Astrocyte of the spinal cord (primary cell): ENCODE results near the gene KRTAP9-8.
"Not testable (repeated sequence)": the region's sequence is repeated elsewhere in the genome, so short reads cannot be mapped to it uniquely, and the experiment has no call there.

Experiments used
- DNase-seq: peaks from one replicate; pipeline ENCODE4 v3.0.0; 2011; ENCODE audit warnings: low read depth, low spot score
- H3K4me3 ChIP-seq: 2 replicates; pipeline ENCODE4 v1.5.1; 2011; ENCODE audit warnings: low read depth, mild to moderate bottlenecking, low read length, moderate library complexity
- CTCF ChIP-seq: IDR thresholded peaks from 2 replicates; pipeline ENCODE4 v1.5.1; 2012; ENCODE audit warnings: low read depth, mild to moderate bottlenecking, low read length, inconsistent platforms
- in situ Hi-C: cut with HindIII; loops from 2 replicates; pipeline ENCODE4 v1.10.0; 2017; ENCODE audit warnings: low sequenced_read_pairs

KRTAP9-8 gene

GRCh38 chr17:41215681-41216080 lies 22.1 kb upstream of the KRTAP9-8 start:
- no peak for TF ChIP-seq CTCF
- H3K4me3 ChIP-seq = no peak overlapping the region
- in situ Hi-C loops = no loop called here
- DNase-seq = no peak

GRCh38 chr17:41223821-41224220 lies 14.0 kb upstream of the KRTAP9-8 start:
- in situ Hi-C loops = no loop called here
- TF ChIP-seq CTCF = no peak
- H3K4me3 ChIP-seq = no peak overlapping the region
- DNase-seq = no peak

GRCh38 chr17:41226051-41226450 lies 11.7 kb upstream of the KRTAP9-8 start:
- no peak for DNase-seq
- in situ Hi-C loops = no loop called here
- H3K4me3 ChIP-seq = no peak overlapping the region
- TF ChIP-seq CTCF = no peak

- DNase-seq, H3K4me3 ChIP-seq, in situ Hi-C loops: not testable (repeated sequence)
Observed at GRCh38 chr17:41226598-41227095, 11.2 kb upstream of the KRTAP9-8 start, which contains the start of gene KRTAP9-2. Gene KRTAP9-2, plus strand, starts transcription at chr17:41226648. Its CDS starts 7 bp downstream, at chr17:41226655.

GRCh38 chr17:41230094-41230493 lies 7.7 kb upstream of the KRTAP9-8 start:
- no peak for TF ChIP-seq CTCF
- no peak overlapping the region for H3K4me3 ChIP-seq
- in situ Hi-C loops = no loop called here
- no peak for DNase-seq

- in situ Hi-C loops = no loop called here
- no peak for DNase-seq
- no peak overlapping the region for H3K4me3 ChIP-seq
- no peak for TF ChIP-seq CTCF
Observed at GRCh38 chr17:41231731-41232130, 6.1 kb upstream of the KRTAP9-8 start.

GRCh38 chr17:41232399-41233105 lies 5.2 kb upstream of the KRTAP9-8 start, which contains the start of gene KRTAP9-3:
Gene KRTAP9-3, plus strand, starts transcription at chr17:41232449. Its CDS starts 53 bp downstream, at chr17:41232502.
- H3K4me3 ChIP-seq, in situ Hi-C loops, DNase-seq: not testable (repeated sequence)

GRCh38 chr17:41237116-41237515 lies 683 bp upstream of the KRTAP9-8 start:
- DNase-seq, H3K4me3 ChIP-seq, in situ Hi-C loops: not testable (repeated sequence)

- in situ Hi-C loops, DNase-seq, H3K4me3 ChIP-seq: not testable (repeated sequence)
Observed at GRCh38 chr17:41246995-41247787, 9.4 kb downstream of the KRTAP9-8 start.

- H3K4me3 ChIP-seq, in situ Hi-C loops, DNase-seq: not testable (repeated sequence)
Observed at GRCh38 chr17:41249637-41250240, 11.9 kb downstream of the KRTAP9-8 start, which contains the start of gene KRTAP9-4. Gene KRTAP9-4, plus strand, starts transcription at chr17:41249687. Its CDS starts 34 bp downstream, at chr17:41249721.
